Smooth muscle cell (in vitro differentiated cells): ENCODE data around the gene ADAM12. TPM values are rescaled to one million over a fixed set of nuclear protein-coding genes. Genes with fewer than 3 reads are reported as not detected.

Experiments
- DNase-seq: peaks from one replicate; lab custom pipeline; 2025; ENCODE audit not compliant: unreplicated experiment; lab: John Stamatoyannopoulos, UW
- H2AFZ ChIP-seq: fragments of 200-600 bp; sonication (generic); 2 replicates; pipeline ENCODE4 v1.6.0; 2016; ENCODE audit warnings: antibody characterized with exemption, low read depth, mild to moderate bottlenecking
- H3F3A ChIP-seq: fragments of 200-600 bp; sonication (generic); 2 replicates; pipeline ENCODE4 v1.6.0; 2017; ENCODE audit warnings: antibody characterized with exemption, low read depth
- H3K27ac ChIP-seq: fragments of 200-600 bp; sonication (generic); 2 replicates; pipeline ENCODE4 v1.5.1; 2016; ENCODE audit warnings: low read depth, mild to moderate bottlenecking
- H3K27me3 ChIP-seq: fragments of 200-600 bp; sonication (generic); 2 replicates; pipeline ENCODE4 v1.6.1; 2016; ENCODE audit warnings: low read depth, mild to moderate bottlenecking
- H3K36me3 ChIP-seq: fragments of 200-600 bp; sonication (generic); 2 replicates; pipeline ENCODE4 v1.5.1; 2016; ENCODE audit warnings: low read depth
- H3K4me1 ChIP-seq: fragments of 200-600 bp; sonication (generic); 2 replicates; pipeline ENCODE4 v1.5.1; 2016; ENCODE audit warnings: low read depth
- H3K4me2 ChIP-seq: fragments of 200-600 bp; sonication (generic); 2 replicates; pipeline ENCODE4 v1.6.0; 2016; ENCODE audit warnings: mild to moderate bottlenecking
- H3K4me3 ChIP-seq: fragments of 200-600 bp; sonication (generic); 2 replicates; pipeline ENCODE4 v1.5.1; 2016; ENCODE audit warnings: mild to moderate bottlenecking
- H3K79me2 ChIP-seq: fragments of 200-600 bp; sonication (generic); 2 replicates; pipeline ENCODE4 v1.6.0; 2016; ENCODE audit warnings: low read depth, mild to moderate bottlenecking
- H3K9ac ChIP-seq: fragments of 200-600 bp; sonication (generic); 2 replicates; pipeline ENCODE4 v1.6.0; 2016; ENCODE audit warnings: low read depth
- H3K9me3 ChIP-seq: fragments of 200-600 bp; sonication (generic); replicated peaks from 2 replicates; pipeline ENCODE4 v1.5.1; 2016; ENCODE audit warnings: low read depth
- H4K20me1 ChIP-seq: fragments of 200-600 bp; sonication (generic); 2 replicates; pipeline ENCODE4 v1.6.0; 2016; ENCODE audit warnings: low read depth
- CTCF ChIP-seq: fragments of 200-600 bp; sonication (generic); IDR thresholded peaks from 2 replicates; pipeline ENCODE4 v1.5.1; 2017; ENCODE audit warnings: borderline replicate concordance, mild to moderate bottlenecking, antibody characterized with exemption; ENCODE audit not compliant: insufficient read depth, poor library complexity, severe bottlenecking
- WGBS: methylation state at CpG from one replicate; pipeline ENCODE4 v1.1.7; 2016; ENCODE audit warnings: low lambda C conversion rate; 5-methylcytosine and 5-hydroxymethylcytosine counted together
- polyA plus RNA-seq: library from polyadenylated mRNA; unstranded; fragments of >200 nt; fragmentation: Nextera tagmentation; extraction: Ambion mirVana; gene quantifications from 2 replicates; pipeline ENCODE4 v1.2.1, GENCODE V29; 2016
- total RNA-seq: library from RNA; depleted of rRNA; stranded (reverse); fragments of >200 nt; gene quantifications from 2 replicates; pipeline ENCODE4 v1.2.3, GENCODE V29; 2014

The ADAM12 gene
- total and polyA plus RNA-seq, 2 experiments from 2014 or later: 40.0 to 54.3 TPM

GRCh38 chr10:126126023-126126422, 262.3 kb downstream of the ADAM12 start:
- 99% methylated on average over 5 of the region's 5 CpGs for WGBS

GRCh38 chr10:126124668-126125349, 263.5 kb downstream of the ADAM12 start:
- H3K27ac ChIP-seq: peak overlapping the region; percentile 57
- no peak overlapping the region for H3K4me2 ChIP-seq
- H3K4me3 ChIP-seq: no peak overlapping the region
- H3K79me2 ChIP-seq: no peaks in the 10 kb centered on the region
- no peaks in the 10 kb centered on the region for H3K36me3 ChIP-seq
- 74% methylated on average over 6 of the region's 9 CpGs for WGBS
- TF ChIP-seq CTCF: no peak
- no peaks in the 10 kb centered on the region for H3F3A ChIP-seq
- H3K9me3 ChIP-seq: no peaks in the 10 kb centered on the region
- peaks cover 5% of the 10 kb centered on the region for H3K4me1 ChIP-seq
- H2AFZ ChIP-seq: no peak overlapping the region
- H3K9ac ChIP-seq: no peak overlapping the region
- no peaks in the 10 kb centered on the region for H3K27me3 ChIP-seq
- H4K20me1 ChIP-seq: no peaks in the 10 kb centered on the region
- DNase-seq: no peak

More at GRCh38 chr10:126126023-126126422, 262.3 kb downstream of the ADAM12 start:
- no peak overlapping the region for H3K9ac ChIP-seq
- no peak for DNase-seq
- peaks cover 5% of the 10 kb centered on the region for H3K4me1 ChIP-seq
- H3K4me2 ChIP-seq: no peak overlapping the region
- no peak overlapping the region for H3K4me3 ChIP-seq
- no peaks in the 10 kb centered on the region for H3K36me3 ChIP-seq
- no peaks in the 10 kb centered on the region for H3F3A ChIP-seq
- peak overlapping the region; percentile 52 for H3K27ac ChIP-seq
- no peaks in the 10 kb centered on the region for H4K20me1 ChIP-seq
- no peak for TF ChIP-seq CTCF
- no peak overlapping the region for H2AFZ ChIP-seq
- H3K9me3 ChIP-seq: no peaks in the 10 kb centered on the region
- H3K27me3 ChIP-seq: no peaks in the 10 kb centered on the region
- H3K79me2 ChIP-seq: no peaks in the 10 kb centered on the region

- no peak overlapping the region for H2AFZ ChIP-seq
- no peak for TF ChIP-seq CTCF
These were observed 264.2 kb downstream of the ADAM12 start for GRCh38 chr10:126124046-126124445.

GRCh38 chr10:126123466-126123865, 264.8 kb downstream of the ADAM12 start:
- Histone ChIP-seq H2AFZ (no peak overlapping the region), H3K9ac (no peak overlapping the region), H3K4me2 (no peak overlapping the region), H3K27ac (peak overlapping the region; percentile 57), H3K36me3 (no peaks in the 10 kb centered on the region), H3K79me2 (no peaks in the 10 kb centered on the region), H3K9me3 (no peaks in the 10 kb centered on the region), H3K27me3 (no peaks in the 10 kb centered on the region), H3K4me1 (peaks cover 5% of the 10 kb centered on the region), H3K4me3 (no peak overlapping the region), H3F3A (no peaks in the 10 kb centered on the region), H4K20me1 (no peaks in the 10 kb centered on the region)
- TF ChIP-seq CTCF: no peak
- 92% methylated on average over 9 of the region's 10 CpGs for WGBS
- DNase-seq: no peak

More at GRCh38 chr10:126124046-126124445, 264.2 kb downstream of the ADAM12 start:
- Histone ChIP-seq H4K20me1 (no peaks in the 10 kb centered on the region), H3K9me3 (no peaks in the 10 kb centered on the region), H3K27ac (peak overlapping the region; percentile 57), H3K79me2 (no peaks in the 10 kb centered on the region), H3K27me3 (no peaks in the 10 kb centered on the region), H3K4me2 (no peak overlapping the region), H3K36me3 (no peaks in the 10 kb centered on the region), H3K4me3 (no peak overlapping the region), H3F3A (no peaks in the 10 kb centered on the region), H3K9ac (no peak overlapping the region), H3K4me1 (peaks cover 5% of the 10 kb centered on the region)
- 58% methylated on average over 7 of the region's 7 CpGs for WGBS
- no peak for DNase-seq
